Stimulated activated memory B cell treated with anti-CD40 and anti-IgM and Interleukin-4, amounts not matched to agents 10 μg/mL and 1 μg/mL and 100 μg/mL, for 72 hours (primary cell): Measurements from ENCODE around the gene RMND5B.

Source experiments
- ATAC-seq: fragments of 150-1000 bp; cut with Tn5 transposase; 2 replicates; pipeline ENCODE4 v1.10.0; 2021
- H3K27ac Mint-ChIP-seq: one replicate; pipeline ENCODE4 v1.8.0; 2022; ENCODE audit warnings: mild to moderate bottlenecking, mixed read lengths
- H3K27me3 Mint-ChIP-seq: one replicate; pipeline ENCODE4 v1.8.0; 2022; ENCODE audit warnings: mixed read lengths
- H3K36me3 Mint-ChIP-seq: one replicate; pipeline ENCODE4 v1.8.0; 2022; ENCODE audit warnings: mixed read lengths
- H3K4me1 Mint-ChIP-seq: one replicate; pipeline ENCODE4 v1.8.0; 2022; ENCODE audit warnings: mixed read lengths
- H3K4me3 Mint-ChIP-seq: one replicate; pipeline ENCODE4 v1.8.0; 2022; ENCODE audit warnings: mild to moderate bottlenecking, moderate library complexity, mixed read lengths
- H3K9me3 Mint-ChIP-seq: one replicate; pipeline ENCODE4 v1.8.0; 2022; ENCODE audit warnings: mixed read lengths

The RMND5B gene

GRCh38 chr5:178107756-178108310 is 23.0 kb upstream of the RMND5B start:
- H3K36me3 Mint-ChIP-seq: no peaks in the 10 kb centered on the region
- no peak overlapping the region for H3K4me3 Mint-ChIP-seq
- H3K9me3 Mint-ChIP-seq: no peaks in the 10 kb centered on the region
- H3K27ac Mint-ChIP-seq: peak overlapping the region; percentile 7
- ATAC-seq: no peak
- no peaks in the 10 kb centered on the region for H3K27me3 Mint-ChIP-seq
- peaks cover 65% of the 10 kb centered on the region for H3K4me1 Mint-ChIP-seq

- no peaks in the 10 kb centered on the region for H3K9me3 Mint-ChIP-seq
- no peak overlapping the region for H3K4me3 Mint-ChIP-seq
- no peaks in the 10 kb centered on the region for H3K36me3 Mint-ChIP-seq
- no peak for ATAC-seq
- peaks cover 67% of the 10 kb centered on the region for H3K4me1 Mint-ChIP-seq
- H3K27ac Mint-ChIP-seq: peak overlapping the region; percentile 7
- H3K27me3 Mint-ChIP-seq: no peaks in the 10 kb centered on the region
These were observed 22.4 kb upstream of the RMND5B start for GRCh38 chr5:178108446-178108845.

DNA sequence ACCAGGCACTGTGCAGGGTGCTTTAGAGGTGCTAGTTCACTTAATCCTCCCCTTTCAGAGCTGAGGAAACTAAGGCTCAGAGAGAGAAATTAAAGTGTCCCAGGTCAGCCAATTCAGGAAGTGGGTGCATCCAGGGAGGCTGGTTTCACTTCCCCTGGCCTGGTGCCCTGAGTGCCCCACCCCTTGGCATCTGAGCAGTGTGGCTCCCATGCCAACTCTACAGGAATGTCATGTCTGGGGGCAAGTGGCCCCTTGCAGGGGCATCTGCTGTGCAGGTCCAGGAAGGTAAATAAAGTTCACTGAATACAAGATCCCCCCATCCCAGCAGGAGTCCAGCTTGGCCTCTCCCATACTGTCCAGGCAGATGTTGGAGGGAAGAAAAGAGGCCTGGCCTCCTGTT is 21.8 kb upstream of the RMND5B start:
- H3K9me3 Mint-ChIP-seq: no peaks in the 10 kb centered on the region
- H3K4me1 Mint-ChIP-seq: peaks cover 63% of the 10 kb centered on the region
- no peak for ATAC-seq
- H3K27me3 Mint-ChIP-seq: no peaks in the 10 kb centered on the region
- no peak overlapping the region for H3K27ac Mint-ChIP-seq
- H3K4me3 Mint-ChIP-seq: no peak overlapping the region
- no peaks in the 10 kb centered on the region for H3K36me3 Mint-ChIP-seq

- no peak for ATAC-seq
These were observed 20.3 kb upstream of the RMND5B start for GRCh38 chr5:178110511-178110910.

GRCh38 chr5:178111925-178112324 is 18.9 kb upstream of the RMND5B start:
- no peaks in the 10 kb centered on the region for H3K27me3 Mint-ChIP-seq
- ATAC-seq: no peak
- no peaks in the 10 kb centered on the region for H3K9me3 Mint-ChIP-seq
- no peak overlapping the region for H3K4me3 Mint-ChIP-seq
- H3K4me1 Mint-ChIP-seq: peaks cover 68% of the 10 kb centered on the region
- peaks cover 5% of the 10 kb centered on the region for H3K36me3 Mint-ChIP-seq
- peak overlapping the region; percentile 96 for H3K27ac Mint-ChIP-seq

More at GRCh38 chr5:178110511-178110910, 20.3 kb upstream of the RMND5B start:
- H3K27ac Mint-ChIP-seq: peak overlapping the region; percentile 8
- H3K36me3 Mint-ChIP-seq: peaks cover 5% of the 10 kb centered on the region
- no peaks in the 10 kb centered on the region for H3K27me3 Mint-ChIP-seq
- peaks cover 63% of the 10 kb centered on the region for H3K4me1 Mint-ChIP-seq
- no peaks in the 10 kb centered on the region for H3K9me3 Mint-ChIP-seq
- H3K4me3 Mint-ChIP-seq: no peak overlapping the region

DNA sequence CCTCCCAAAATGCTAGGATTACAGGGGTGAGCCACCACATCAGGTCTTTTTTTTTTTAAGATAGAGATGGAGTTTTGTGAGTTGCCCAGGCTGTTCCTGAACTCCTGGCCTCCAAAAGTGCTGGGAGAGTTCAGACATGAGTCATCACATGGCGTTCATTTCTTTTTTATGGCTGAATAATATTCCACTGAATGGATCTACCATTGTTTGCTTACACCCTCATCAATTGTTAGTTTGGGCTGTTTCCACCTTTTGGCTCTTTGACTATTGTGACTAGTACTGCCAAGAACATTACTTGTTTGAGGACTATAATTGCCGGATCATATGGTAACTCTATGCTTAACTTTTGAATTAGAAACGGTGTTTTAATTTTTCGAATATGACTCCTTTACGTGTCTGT is 18.3 kb upstream of the RMND5B start:
- H3K4me3 Mint-ChIP-seq: peak overlapping the region; percentile 88
- no peaks in the 10 kb centered on the region for H3K27me3 Mint-ChIP-seq
- no peaks in the 10 kb centered on the region for H3K9me3 Mint-ChIP-seq
- peaks cover 5% of the 10 kb centered on the region for H3K36me3 Mint-ChIP-seq
- no peak for ATAC-seq
- H3K4me1 Mint-ChIP-seq: peaks cover 71% of the 10 kb centered on the region
- H3K27ac Mint-ChIP-seq: peak overlapping the region; percentile 96

DNA sequence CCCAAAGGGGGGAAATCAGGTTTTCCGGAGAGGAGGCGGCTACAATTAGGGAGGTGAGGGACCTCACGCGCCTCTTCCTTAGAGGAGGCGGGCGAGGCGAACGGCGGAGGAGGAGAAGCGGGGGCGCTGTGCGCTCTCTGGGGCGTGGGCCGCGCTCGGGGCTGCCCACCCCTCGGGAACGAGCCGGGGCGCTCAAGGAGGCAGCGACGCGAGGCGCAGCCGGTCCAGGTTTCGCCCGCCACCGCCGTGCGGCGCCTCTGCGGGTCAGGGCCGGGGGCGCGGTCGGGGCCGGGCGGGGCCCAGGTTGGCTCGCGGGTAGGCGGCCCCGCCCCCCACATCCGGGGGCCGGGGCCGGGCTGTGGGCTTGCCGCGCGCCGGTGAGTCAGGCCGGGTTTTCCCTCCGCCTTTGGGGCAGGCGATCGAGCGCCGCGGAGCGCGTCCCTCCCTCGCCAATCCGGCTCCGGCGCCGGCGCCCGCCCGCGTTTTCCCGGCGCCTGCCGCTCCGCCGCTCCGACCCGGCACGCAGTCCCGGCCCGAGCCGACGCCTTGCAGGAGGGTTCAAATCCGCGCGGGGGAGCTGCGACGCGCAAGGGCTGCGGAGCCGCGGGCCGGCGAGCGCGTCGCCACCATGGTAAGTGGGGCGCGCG is 17.6 kb upstream of the RMND5B start, which contains the start of gene N4BP3:
Gene N4BP3 (plus strand): TSS at position 392 of the 647 bp plus-strand sequence. CDS start 6,052 bp downstream, outside the sequence.
- peak within 1 kb of the TSS; percentile 96 for H3K27ac Mint-ChIP-seq
- H3K27me3 Mint-ChIP-seq: no peaks in the 10 kb centered on the region
- peaks cover 73% of the 10 kb centered on the region for H3K4me1 Mint-ChIP-seq
- no peaks in the 10 kb centered on the region for H3K9me3 Mint-ChIP-seq
- peak; percentile 71 for ATAC-seq
- peaks cover 5% of the 10 kb centered on the region for H3K36me3 Mint-ChIP-seq
- peak within 1 kb of the TSS; percentile 98 for H3K4me3 Mint-ChIP-seq

DNA sequence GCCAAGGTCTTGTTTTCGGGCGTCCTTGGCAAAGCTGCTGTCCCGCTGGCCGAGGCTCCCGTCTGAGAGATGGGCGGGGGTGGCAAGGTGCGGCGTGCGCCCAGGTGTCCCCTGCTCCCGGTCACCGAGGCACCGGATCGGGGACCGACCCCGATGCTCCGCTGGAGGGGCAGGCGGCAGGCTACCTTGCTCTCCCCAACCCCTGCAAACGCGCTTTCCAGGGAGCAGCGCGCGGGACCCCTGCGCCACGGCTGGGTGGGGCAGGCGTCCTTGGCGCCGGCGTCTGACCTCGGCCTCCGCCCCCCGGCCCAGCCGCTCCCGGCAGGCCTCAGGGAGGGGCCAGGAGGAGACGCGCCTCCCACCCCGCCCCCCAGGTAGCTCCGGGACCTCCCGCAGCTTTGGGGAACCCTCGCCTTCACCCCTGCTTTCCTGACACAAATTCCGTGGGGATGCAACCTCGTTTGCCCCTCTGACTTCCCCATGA is 16.9 kb upstream of the RMND5B start:
- Mint-ChIP-seq H3K27me3 (no peaks in the 10 kb centered on the region), H3K4me3 (peak overlapping the region; percentile 98), H3K9me3 (no peaks in the 10 kb centered on the region), H3K36me3 (peaks cover 5% of the 10 kb centered on the region), H3K4me1 (peaks cover 73% of the 10 kb centered on the region), H3K27ac (peak overlapping the region; percentile 96)
- ATAC-seq: peak; percentile 13

GRCh38 chr5:178114325-178115135 is 16.3 kb upstream of the RMND5B start:
- peaks cover 74% of the 10 kb centered on the region for H3K4me1 Mint-ChIP-seq
- no peaks in the 10 kb centered on the region for H3K27me3 Mint-ChIP-seq
- peak overlapping the region; percentile 98 for H3K4me3 Mint-ChIP-seq
- H3K27ac Mint-ChIP-seq: peak overlapping the region; percentile 96
- no peaks in the 10 kb centered on the region for H3K9me3 Mint-ChIP-seq
- peaks cover 5% of the 10 kb centered on the region for H3K36me3 Mint-ChIP-seq
- peak; percentile 57 for ATAC-seq

DNA sequence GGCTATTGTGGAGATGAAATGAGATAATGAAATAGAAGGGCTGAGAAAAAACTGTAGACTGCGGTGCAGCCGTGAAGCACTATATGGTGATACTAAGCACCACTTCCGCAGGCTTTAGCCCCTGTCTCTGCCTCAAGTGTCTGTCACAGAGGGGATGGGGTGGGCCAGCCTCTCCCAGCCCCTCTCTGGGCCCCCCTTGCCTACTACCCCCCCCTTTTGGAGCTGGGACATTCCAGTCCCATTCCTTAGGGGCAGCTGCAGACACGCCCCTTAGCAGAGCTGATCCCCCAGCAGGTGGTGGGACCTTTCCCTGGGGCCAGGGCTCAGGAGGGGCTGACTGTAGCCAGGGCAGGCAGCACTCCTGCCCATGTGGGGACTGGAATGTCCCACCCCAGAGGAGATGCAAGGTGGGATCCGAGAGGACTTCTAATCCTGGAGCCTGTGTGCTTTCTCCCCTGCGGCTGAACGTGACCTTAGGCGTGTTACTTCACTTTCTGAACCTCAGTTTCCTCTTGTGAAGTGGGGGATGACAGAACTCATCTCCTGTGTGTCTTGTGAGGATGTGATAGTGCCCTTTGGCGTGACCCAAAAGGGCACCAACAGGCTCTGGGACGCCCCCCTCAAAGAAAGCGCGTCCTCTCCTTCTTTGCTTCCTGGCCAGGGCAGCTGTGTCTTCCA is 15.5 kb upstream of the RMND5B start:
- H3K4me3 Mint-ChIP-seq: peak overlapping the region; percentile 98
- peaks cover 75% of the 10 kb centered on the region for H3K4me1 Mint-ChIP-seq
- no peaks in the 10 kb centered on the region for H3K27me3 Mint-ChIP-seq
- peaks cover 5% of the 10 kb centered on the region for H3K36me3 Mint-ChIP-seq
- peak overlapping the region; percentile 96 for H3K27ac Mint-ChIP-seq
- ATAC-seq: peak; percentile 37
- H3K9me3 Mint-ChIP-seq: no peaks in the 10 kb centered on the region

- peak overlapping the region; percentile 98 for H3K4me3 Mint-ChIP-seq
- H3K4me1 Mint-ChIP-seq: peaks cover 75% of the 10 kb centered on the region
- no peaks in the 10 kb centered on the region for H3K9me3 Mint-ChIP-seq
- H3K27ac Mint-ChIP-seq: peak overlapping the region; percentile 96
- peaks cover 5% of the 10 kb centered on the region for H3K36me3 Mint-ChIP-seq
- H3K27me3 Mint-ChIP-seq: no peaks in the 10 kb centered on the region
- ATAC-seq: no peak
These were observed 15.0 kb upstream of the RMND5B start for GRCh38 chr5:178115814-178116142.

GRCh38 chr5:178116143-178116885 is 14.5 kb upstream of the RMND5B start:
- Mint-ChIP-seq H3K27me3 (no peaks in the 10 kb centered on the region), H3K9me3 (no peaks in the 10 kb centered on the region), H3K4me3 (peak overlapping the region; percentile 98), H3K4me1 (peaks cover 80% of the 10 kb centered on the region), H3K36me3 (peaks cover 8% of the 10 kb centered on the region), H3K27ac (peak overlapping the region; percentile 96)
- ATAC-seq: peak; percentile 73

- peak; percentile 14 for ATAC-seq
- Mint-ChIP-seq H3K27ac (peak overlapping the region; percentile 96), H3K27me3 (no peaks in the 10 kb centered on the region), H3K4me3 (peak overlapping the region; percentile 78), H3K9me3 (no peaks in the 10 kb centered on the region), H3K36me3 (peaks cover 20% of the 10 kb centered on the region), H3K4me1 (peaks cover 79% of the 10 kb centered on the region)
These were observed 12.7 kb upstream of the RMND5B start for GRCh38 chr5:178117923-178118701.
